ENCODE data around the gene KAZN. TPM values are rescaled to one million over a fixed set of nuclear protein-coding genes. Genes with fewer than 3 reads are reported as not detected.
A peak's percentile ranks its signal among the peaks of the same experiment; 100 is the strongest.

The KAZN gene
- total RNA-seq, 1 donor from 2014 or later: 21.2 TPM

DNA sequence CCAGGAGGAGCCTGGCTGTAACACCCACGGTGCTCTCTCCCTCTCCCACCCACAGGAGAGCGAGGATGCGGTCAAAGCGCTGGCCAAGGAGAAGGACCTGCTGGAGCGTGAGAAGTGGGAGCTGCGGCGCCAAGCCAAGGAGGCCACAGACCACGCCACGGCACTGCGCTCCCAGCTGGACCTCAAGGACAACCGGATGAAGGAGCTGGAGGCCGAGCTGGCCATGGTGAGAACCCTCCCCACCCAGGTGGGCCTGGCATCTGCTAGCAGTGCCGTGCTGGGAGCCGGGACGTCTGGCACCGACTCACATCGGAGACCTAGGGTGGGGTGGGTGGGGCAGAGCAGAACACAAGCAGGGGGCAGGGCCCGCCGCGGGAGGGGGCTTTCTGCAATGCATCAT lies 445.4 kb downstream of the KAZN start:
- TF ChIP-seq, protein P1, sequence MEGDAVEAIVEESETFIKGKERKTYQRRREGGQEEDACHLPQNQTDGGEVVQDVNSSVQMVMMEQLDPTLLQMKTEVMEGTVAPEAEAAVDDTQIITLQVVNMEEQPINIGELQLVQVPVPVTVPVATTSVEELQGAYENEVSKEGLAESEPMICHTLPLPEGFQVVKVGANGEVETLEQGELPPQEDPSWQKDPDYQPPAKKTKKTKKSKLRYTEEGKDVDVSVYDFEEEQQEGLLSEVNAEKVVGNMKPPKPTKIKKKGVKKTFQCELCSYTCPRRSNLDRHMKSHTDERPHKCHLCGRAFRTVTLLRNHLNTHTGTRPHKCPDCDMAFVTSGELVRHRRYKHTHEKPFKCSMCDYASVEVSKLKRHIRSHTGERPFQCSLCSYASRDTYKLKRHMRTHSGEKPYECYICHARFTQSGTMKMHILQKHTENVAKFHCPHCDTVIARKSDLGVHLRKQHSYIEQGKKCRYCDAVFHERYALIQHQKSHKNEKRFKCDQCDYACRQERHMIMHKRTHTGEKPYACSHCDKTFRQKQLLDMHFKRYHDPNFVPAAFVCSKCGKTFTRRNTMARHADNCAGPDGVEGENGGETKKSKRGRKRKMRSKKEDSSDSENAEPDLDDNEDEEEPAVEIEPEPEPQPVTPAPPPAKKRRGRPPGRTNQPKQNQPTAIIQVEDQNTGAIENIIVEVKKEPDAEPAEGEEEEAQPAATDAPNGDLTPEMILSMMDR (IDR thresholded peaks at IDR 0.05): no peak
- Histone ChIP-seq H3K4me1 (no peaks in the 10 kb centered on the region), H3K4me3 (no peak overlapping the region), H3K27me3 (ENCODE audit: low read depth) (no peaks in the 10 kb centered on the region), H3K36me3 (peaks cover 16% of the 10 kb centered on the region), H3K27ac (no peak overlapping the region), H3K9me3 (no peaks in the 10 kb centered on the region)
- DNase-seq (no peak), ATAC-seq (no peak)
- intact Hi-C loops (cut with DNase I): no loop called here

DNA sequence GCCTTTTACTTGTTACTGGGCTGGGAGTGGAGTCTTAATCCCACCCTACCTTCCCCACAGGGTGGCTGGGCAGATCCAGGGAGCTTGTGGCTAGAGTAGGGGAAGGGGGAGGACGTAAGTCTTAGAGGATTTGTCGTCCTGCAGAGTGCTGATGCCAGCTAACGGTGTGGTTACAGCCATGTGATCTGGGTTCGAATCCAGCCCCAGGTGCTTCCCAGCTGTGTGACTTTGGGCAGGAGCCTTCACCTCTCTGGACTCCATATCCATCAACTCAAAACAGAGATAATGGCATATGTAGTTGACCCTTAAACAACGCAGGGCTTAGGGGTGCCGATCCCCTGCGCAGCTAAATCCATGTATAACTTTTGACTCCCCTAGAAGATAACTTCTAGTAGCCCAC lies 446.6 kb downstream of the KAZN start:
- H3K4me1 ChIP-seq: no peaks in the 10 kb centered on the region
- H3K4me3 ChIP-seq: no peak overlapping the region
- H3K9me3 ChIP-seq: no peaks in the 10 kb centered on the region
- no peak overlapping the region for H3K27ac ChIP-seq
- H3K27me3 ChIP-seq (ENCODE audit: low read depth): no peaks in the 10 kb centered on the region
- no peak for ATAC-seq
- TF ChIP-seq, protein P1 (IDR thresholded peaks at IDR 0.05): no peak
- DNase-seq: no peak
- H3K36me3 ChIP-seq: peaks cover 16% of the 10 kb centered on the region
- intact Hi-C loops (cut with DNase I): no loop called here

DNA sequence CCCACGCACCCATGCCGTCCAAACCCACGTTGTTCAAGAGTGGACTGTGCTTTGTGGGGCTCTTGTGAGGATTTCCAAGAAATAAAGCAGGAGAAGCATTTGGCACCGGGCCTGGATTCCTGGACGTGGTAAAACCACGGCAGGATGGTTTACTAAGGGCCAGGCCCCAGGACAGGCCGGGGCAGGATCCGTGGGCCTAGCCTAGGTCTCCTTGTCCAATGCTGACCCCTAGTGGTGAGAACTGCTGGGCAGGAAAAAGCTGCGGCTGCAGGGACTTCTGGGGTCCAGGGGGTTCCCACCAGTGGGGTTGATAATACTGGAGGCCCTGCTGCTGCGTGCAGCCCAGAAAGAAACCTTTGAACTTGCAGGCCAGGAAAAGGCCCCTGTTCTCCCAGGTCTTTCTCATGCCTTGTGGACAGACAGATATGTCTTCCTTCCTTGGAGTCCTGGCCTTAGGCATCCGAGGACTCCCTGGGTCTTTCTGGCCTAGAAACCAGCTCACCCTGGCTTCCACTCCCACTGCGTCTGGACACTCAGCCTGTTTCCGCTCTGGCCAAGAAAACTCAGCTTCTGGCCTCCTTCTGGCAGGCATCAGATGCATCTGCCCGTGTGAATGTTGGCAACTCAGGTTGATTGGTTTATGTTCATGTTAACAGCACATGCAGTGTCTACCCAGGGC lies 448.1 kb downstream of the KAZN start:
- peaks cover 16% of the 10 kb centered on the region for H3K36me3 ChIP-seq
- TF ChIP-seq, protein P1 (IDR thresholded peaks at IDR 0.05): peak; percentile 94
- H3K4me1 ChIP-seq: no peaks in the 10 kb centered on the region
- ATAC-seq (peak; percentile 83 to 86), DNase-seq (peak; percentile 81)
- no peaks in the 10 kb centered on the region for H3K9me3 ChIP-seq
- H3K27ac ChIP-seq: no peak overlapping the region
- no peaks in the 10 kb centered on the region for H3K27me3 ChIP-seq (ENCODE audit: low read depth)
- intact Hi-C loops (cut with DNase I): no loop called here
- no peak overlapping the region for H3K4me3 ChIP-seq

DNA sequence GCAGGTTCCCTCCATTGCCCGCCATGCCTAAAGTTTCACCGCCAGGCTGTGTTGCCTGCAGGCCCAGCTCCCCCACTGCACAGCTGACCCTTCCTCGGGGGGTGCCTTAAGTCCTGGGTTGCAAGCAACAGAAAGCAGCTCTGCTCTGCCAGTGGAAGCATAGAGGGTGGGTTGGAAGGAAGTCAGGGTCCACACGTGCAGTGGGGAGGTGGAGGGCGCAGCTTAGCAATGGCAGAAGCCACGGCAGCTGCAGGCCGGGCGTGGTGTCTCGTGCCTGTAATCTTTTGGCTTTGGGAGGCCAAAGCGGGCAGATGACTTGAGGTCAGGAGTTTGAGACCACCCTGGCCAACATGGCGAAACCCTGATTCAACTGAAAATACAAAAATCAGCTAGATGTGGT lies 448.8 kb downstream of the KAZN start:
- intact Hi-C loops (cut with DNase I): no loop called here
- Histone ChIP-seq H3K4me3 (no peak overlapping the region), H3K27ac (no peak overlapping the region), H3K9me3 (no peaks in the 10 kb centered on the region), H3K27me3 (ENCODE audit: low read depth) (no peaks in the 10 kb centered on the region), H3K36me3 (peaks cover 16% of the 10 kb centered on the region), H3K4me1 (no peaks in the 10 kb centered on the region)
- ATAC-seq (no peak), DNase-seq (no peak)
- TF ChIP-seq, protein P1 (IDR thresholded peaks at IDR 0.05): no peak

DNA sequence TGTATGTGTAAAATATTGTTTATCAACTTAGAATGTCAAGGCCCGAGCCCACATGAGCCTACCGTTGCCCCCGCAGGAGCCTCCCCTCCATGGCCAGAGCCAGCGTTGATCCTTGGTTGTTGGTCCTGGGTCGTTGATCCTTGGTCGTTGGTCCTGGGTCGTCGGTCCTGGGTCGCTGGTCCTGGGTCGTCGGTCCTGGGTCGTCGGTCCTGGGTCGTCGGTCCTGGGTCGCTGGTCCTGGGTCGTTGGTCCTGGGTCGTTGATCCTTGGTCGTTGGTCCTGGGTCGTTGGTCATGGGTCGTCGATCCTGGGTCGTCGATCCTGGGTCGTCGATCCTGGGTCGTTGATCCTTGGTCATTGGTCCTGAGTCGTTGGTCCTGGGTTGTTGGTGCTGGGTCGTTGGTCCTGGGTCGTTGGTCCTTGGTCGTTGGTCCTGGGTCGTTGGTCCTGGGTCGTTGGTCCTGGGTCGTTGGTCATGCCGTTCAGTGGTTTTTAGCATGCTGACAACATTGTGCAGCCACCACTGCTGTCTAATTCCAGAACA lies 450.0 kb downstream of the KAZN start:
- peaks cover 16% of the 10 kb centered on the region for H3K36me3 ChIP-seq
- no peak overlapping the region for H3K27ac ChIP-seq
- no peaks in the 10 kb centered on the region for H3K9me3 ChIP-seq
- TF ChIP-seq, protein P1 (IDR thresholded peaks at IDR 0.05): no peak
- DNase-seq (no peak), ATAC-seq (no peak)
- intact Hi-C loops (cut with DNase I): no loop called here
- H3K27me3 ChIP-seq (ENCODE audit: low read depth): no peaks in the 10 kb centered on the region
- no peaks in the 10 kb centered on the region for H3K4me1 ChIP-seq
- no peak overlapping the region for H3K4me3 ChIP-seq
